Heart right ventricle (tissue), 16 donors: Measurements from ENCODE around the gene TTF1. TPM values are rescaled to one million over a fixed set of nuclear protein-coding genes. Genes with fewer than 3 reads are reported as not detected.

Experiments
- ATAC-seq, 8 donors: fragments of 200-7000 bp; cut with Tn5 transposase; one replicate each; pipeline ENCODE4 v1.9.1; 2020; ENCODE audit warnings: mild to moderate bottlenecking in 8 of 8, moderate library complexity in 8 of 8, moderate number of reproducible peaks in 1 of 8
- DNase-seq, 2 donors: peaks; one replicate each; pipeline ENCODE4 v3.0.0-alpha.2; 2020
- H3K27ac ChIP-seq, 10 donors: fragments of 200-600 bp; sonication (generic) in 2 of 10; one replicate each; pipeline versions ENCODE4 v1.5.0 to v1.8.0; 2020 to 2022; ENCODE audit warnings: mild to moderate bottlenecking in 3 of 10
- H3K27me3 ChIP-seq, 7 donors: fragments of 200-600 bp; one replicate each; pipeline ENCODE4 v1.8.0; 2021 to 2022; ENCODE audit warnings: mild to moderate bottlenecking in 2 of 7
- H3K36me3 ChIP-seq, 9 donors: fragments of 200-600 bp; sonication (generic) in 1 of 9; one replicate each; pipeline versions ENCODE4 v1.5.0 to v1.8.0; 2020 to 2022; ENCODE audit warnings: mild to moderate bottlenecking in 2 of 9
- H3K4me1 ChIP-seq, 9 donors: fragments of 200-600 bp; sonication (generic) in 1 of 9; one replicate each; pipeline versions ENCODE4 v1.5.0 to v1.8.0; 2020 to 2022; ENCODE audit warnings: mild to moderate bottlenecking in 4 of 9
- H3K4me3 ChIP-seq, 10 donors: fragments of 200-600 bp; sonication (generic) in 2 of 10; one replicate each; pipeline versions ENCODE4 v1.5.0 to v1.8.0; 2020 to 2022; ENCODE audit warnings: mild to moderate bottlenecking in 7 of 10, moderate library complexity in 2 of 10
- H3K9me3 ChIP-seq, 11 donors: fragments of 200-600 bp in 10 of 11; sonication (generic) in 2 of 11; one replicate each; pipeline versions ENCODE4 v1.5.0 to v1.8.0; 2013 to 2022; ENCODE audit warnings: mild to moderate bottlenecking in 2 of 11, control low read depth in 1 of 11, moderate library complexity in 1 of 11
- WGBS, 2 donors: extraction: QIAGEN DNeasy Blood & Tissue Kit; methylation state at CpG; one replicate each; pipeline ENCODE4 v1.1.7; 2013; ENCODE audit warnings: inconsistent platforms in 1 of 2; 5-methylcytosine and 5-hydroxymethylcytosine counted together
- intact Hi-C, 10 donors: fragments of 100-400 bp; cut with DNase I; formaldehyde crosslinking; loops; one replicate each; pipeline versions ENCODE4 v1.11.1 to v1.14.2; 2022
- polyA plus RNA-seq, 2 donors: library from polyadenylated mRNA; stranded (reverse); fragments of 200-250 nt; gene quantifications; one replicate each; pipeline ENCODE4 v1.2.3, GENCODE V29; 2013
- total RNA-seq, 10 donors: library from RNA; stranded (reverse); fragmentation: NEBNext Ultra II Directional in 3 of 10; extraction: Animal tissue kit (Norgen Biotek cat#: 25700) in 3 of 10; gene quantifications; one replicate each; pipeline versions ENCODE4 v1.2.1 to v1.2.4, GENCODE V29; 2021 to 2023
- TF ChIP-seq, protein P1 (sequence below), 9 donors: fragments of 200-600 bp; sonication (generic) in 2 of 9; IDR thresholded peaks; one replicate each; pipeline versions ENCODE4 v1.5.0 to v1.8.0; 2021 to 2022; ENCODE audit warnings: antibody characterized with exemption in 9 of 9, mild to moderate bottlenecking in 5 of 9, moderate library complexity in 1 of 9
- donor health status: Arrhythmogenic right ventricular cardiomyopathy.
- donor health status: ischemic (EF 13 %, LVEDD 7.1; RV severe dilation, severe dysfunction).
- donor health status: healthy with polysubstance abuse.
- donor health status: DM: no; HTN: yes; CAD: no.
- donor health status: DM: no; HTN: no; CAD: no.
- donor health status: ischemic (EF 25% LVEDD 6.9; RV normal size, moderate dysfunction).
- donor health status: ischemic (EF 25% LVEDD 5.7; RV mildly dilated, moderate dysfunction).
- donor health status: healthy.
- donor health status: DM: yes; HTN: yes; CAD: no.
- donor health status: Ischemic cardiomyopathy.
- donor health status: ischemic (EF 35%, LVEDD 5.7; RV mildly dilated, moderate dysfunction).
- donor health status: nonischemic (EF 11% LVEDD 7.7; RV severe dilation, severe dysfunction).
- donor health status: DM: yes; HTN: yes; CAD: no.
- donor health status: PGD.
- donor health status: ischemic (EF 29% LVEDD 5.4; RV normal size, mild dysfunction).
- donor health status: nonischemic (EF 23%, LVEDD 6.1; RV moderate dilation, normal function).

Gene TTF1
- total and polyA plus RNA-seq, 12 donors: 12.0 to 22.4 (median 17.5) TPM

DNA sequence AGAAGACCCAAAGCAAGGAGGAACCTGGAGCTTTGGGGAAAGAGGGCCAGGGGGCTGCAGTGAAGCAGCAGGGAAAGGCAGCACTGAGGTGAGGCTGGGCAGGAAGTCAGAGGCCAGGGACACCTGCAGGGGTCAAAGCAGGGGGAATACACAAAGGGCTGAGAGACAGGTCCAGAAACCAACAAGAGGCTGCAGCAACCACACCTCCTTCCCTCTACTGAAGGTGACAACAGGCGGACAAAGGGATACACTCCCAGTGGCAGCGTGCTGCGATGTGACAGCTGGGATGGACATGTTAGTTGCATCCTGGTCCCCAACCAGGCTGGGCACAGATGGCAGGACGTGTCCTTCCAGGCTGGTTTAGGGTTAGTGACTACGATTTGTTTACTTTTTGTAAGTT, 15.9 kb upstream of the TTF1 start:
- 61 to 70% methylated on average over 5 of the region's 5 CpGs for WGBS, 2 donors
- H3K9me3 ChIP-seq: no peaks in the 10 kb centered on the region
- ATAC-seq (no peak), DNase-seq (no peak)
- H3K4me3 ChIP-seq: no peak overlapping the region
- no peaks in the 10 kb centered on the region for H3K36me3 ChIP-seq
- no peaks in the 10 kb centered on the region for H3K4me1 ChIP-seq
- intact Hi-C loops: no loop called here
- peaks cover 0 to 81% (median 44%) of the 10 kb centered on the region in 7 donors for H3K27me3 ChIP-seq
- TF ChIP-seq, protein P1, sequence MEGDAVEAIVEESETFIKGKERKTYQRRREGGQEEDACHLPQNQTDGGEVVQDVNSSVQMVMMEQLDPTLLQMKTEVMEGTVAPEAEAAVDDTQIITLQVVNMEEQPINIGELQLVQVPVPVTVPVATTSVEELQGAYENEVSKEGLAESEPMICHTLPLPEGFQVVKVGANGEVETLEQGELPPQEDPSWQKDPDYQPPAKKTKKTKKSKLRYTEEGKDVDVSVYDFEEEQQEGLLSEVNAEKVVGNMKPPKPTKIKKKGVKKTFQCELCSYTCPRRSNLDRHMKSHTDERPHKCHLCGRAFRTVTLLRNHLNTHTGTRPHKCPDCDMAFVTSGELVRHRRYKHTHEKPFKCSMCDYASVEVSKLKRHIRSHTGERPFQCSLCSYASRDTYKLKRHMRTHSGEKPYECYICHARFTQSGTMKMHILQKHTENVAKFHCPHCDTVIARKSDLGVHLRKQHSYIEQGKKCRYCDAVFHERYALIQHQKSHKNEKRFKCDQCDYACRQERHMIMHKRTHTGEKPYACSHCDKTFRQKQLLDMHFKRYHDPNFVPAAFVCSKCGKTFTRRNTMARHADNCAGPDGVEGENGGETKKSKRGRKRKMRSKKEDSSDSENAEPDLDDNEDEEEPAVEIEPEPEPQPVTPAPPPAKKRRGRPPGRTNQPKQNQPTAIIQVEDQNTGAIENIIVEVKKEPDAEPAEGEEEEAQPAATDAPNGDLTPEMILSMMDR (IDR thresholded peaks at IDR 0.05): no peak
- H3K27ac ChIP-seq: no peak overlapping the region

DNA sequence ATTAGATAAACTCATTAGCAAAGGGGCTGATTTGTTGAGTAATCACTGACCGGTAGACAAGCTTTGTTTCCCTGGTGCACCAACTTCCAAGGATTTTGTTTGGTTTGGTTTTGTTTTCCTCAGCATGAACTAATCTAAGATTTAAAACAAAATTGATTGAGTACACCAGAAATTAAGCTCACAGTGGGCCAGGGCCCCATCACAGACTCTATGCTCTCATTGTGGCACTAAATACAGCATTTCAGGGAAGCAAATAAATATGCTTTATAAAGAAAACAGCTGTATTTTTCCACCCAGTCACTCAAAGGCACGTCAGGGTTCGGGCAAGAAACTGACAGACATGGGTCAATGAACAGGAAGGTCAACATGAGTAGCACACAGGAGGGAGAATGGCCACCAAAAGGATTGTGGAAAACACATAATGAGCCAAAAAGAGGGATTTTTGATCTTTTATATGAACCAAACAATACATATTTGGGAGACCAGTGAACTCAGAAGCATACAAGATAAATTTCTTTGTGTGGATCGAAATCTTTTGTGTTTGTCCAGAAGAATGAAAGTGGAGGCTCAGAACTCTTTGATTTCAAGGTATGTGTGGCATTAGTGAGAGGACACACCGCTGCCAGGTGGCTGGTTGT, 12.2 kb upstream of the TTF1 start:
- no peaks in the 10 kb centered on the region for H3K36me3 ChIP-seq
- intact Hi-C loops: loop anchor here in 5 of 10 donors (10.0 kb wide), 5 partner anchors 76 to 556 kb away; partner anchors contain the start of gene GFI1B (in 1 of the 5)
- H3K27ac ChIP-seq: no peak overlapping the region
- no peak overlapping the region for H3K4me3 ChIP-seq
- TF ChIP-seq, protein P1 (IDR thresholded peaks at IDR 0.05): no peak
- no peaks in the 10 kb centered on the region for H3K9me3 ChIP-seq
- ATAC-seq (no peak), DNase-seq (no peak)
- H3K27me3 ChIP-seq: peaks cover 0 to 79% (median 43%) of the 10 kb centered on the region in 7 donors
- WGBS, 2 donors: 73% methylated on average over 5 of the region's 5 CpGs
- H3K4me1 ChIP-seq: no peaks in the 10 kb centered on the region

DNA sequence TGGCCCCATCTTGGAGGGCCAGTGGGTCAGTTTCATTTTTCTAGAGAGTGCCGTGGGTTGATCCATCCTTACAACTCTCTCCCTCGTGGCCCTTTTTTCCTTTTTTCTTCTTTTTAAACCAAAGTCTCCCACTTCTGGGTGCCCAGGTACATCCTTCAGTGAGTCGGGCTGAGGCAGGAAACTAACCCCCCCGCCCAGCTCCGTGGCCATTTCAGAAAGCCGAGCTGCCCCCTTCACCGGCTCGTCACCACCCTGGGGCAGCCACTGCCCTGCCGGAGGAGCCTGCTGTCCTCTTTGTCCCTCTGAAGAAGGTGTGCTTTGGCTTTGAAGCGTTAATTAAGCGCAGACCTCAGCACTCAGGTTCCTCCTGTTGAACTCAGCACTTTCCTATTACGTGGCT, 8.5 kb upstream of the TTF1 start:
- 41 to 45% methylated on average over 12 of the region's 12 CpGs for WGBS, 2 donors
- H3K27ac ChIP-seq: no peak overlapping the region
- intact Hi-C loops: loop anchor here in 5 of 10 donors (10.0 kb wide), 5 partner anchors 80 to 560 kb away; partner anchors contain the start of gene GFI1B (in 1 of the 5)
- H3K36me3 ChIP-seq: no peaks in the 10 kb centered on the region
- peaks cover 0 to 92% (median 58%) of the 10 kb centered on the region in 7 donors for H3K27me3 ChIP-seq
- no peaks in the 10 kb centered on the region for H3K9me3 ChIP-seq
- peaks cover 6 to 13% (median 12%) of the 10 kb centered on the region in 9 donors for H3K4me1 ChIP-seq
- no peak overlapping the region for H3K4me3 ChIP-seq
- ATAC-seq: no peak
- no peak for DNase-seq
- TF ChIP-seq, protein P1 (IDR thresholded peaks at IDR 0.05): no peak

DNA sequence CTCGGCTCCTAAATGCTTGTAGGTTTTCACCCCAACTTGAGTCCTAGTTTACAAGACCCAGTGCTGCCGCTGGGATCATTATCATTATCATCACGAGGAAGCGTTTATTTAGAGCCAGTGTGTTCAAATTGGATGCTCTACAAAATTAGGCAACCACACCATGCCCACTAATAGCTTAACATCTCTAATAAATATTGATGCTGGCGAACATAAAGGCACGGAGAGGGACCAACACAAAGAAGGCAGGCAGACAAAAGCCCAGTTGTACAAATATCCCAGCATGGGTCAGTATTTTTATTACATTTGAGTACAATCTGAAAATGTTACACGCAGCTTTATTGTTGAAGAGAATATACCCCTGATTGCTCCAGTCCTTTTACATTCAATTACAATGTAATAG, 8.1 kb upstream of the TTF1 start:
- no peak for ATAC-seq
- no peak overlapping the region for H3K27ac ChIP-seq
- intact Hi-C loops: loop anchor here in 9 of 10 donors (5.0 to 10.0 kb wide), 10 partner anchors 80 to 560 kb away; partner anchors contain the start of gene GFI1B (in 1 of the 9)
- peaks cover 7 to 18% (median 17%) of the 10 kb centered on the region in 9 donors for H3K4me1 ChIP-seq
- no peak overlapping the region for H3K4me3 ChIP-seq
- H3K9me3 ChIP-seq: no peaks in the 10 kb centered on the region
- no peak for DNase-seq
- TF ChIP-seq, protein P1 (IDR thresholded peaks at IDR 0.05): no peak
- peaks cover 0 to 96% (median 63%) of the 10 kb centered on the region in 7 donors for H3K27me3 ChIP-seq
- 71 to 72% methylated on average over 7 of the region's 7 CpGs for WGBS, 2 donors
- no peaks in the 10 kb centered on the region for H3K36me3 ChIP-seq
